Limb (tissue), 2 donors: Measurements from ENCODE around the gene SUMO4.
"Not testable (repeated sequence)": the region's sequence is repeated elsewhere in the genome, so short reads cannot be mapped to it uniquely, and the experiment has no call there.

Source experiments
- DNase-seq, 2 donors: peaks; one replicate each; pipeline ENCODE4 v3.0.0-alpha.2; 2016; ENCODE audit errors: extremely low spot score in 2 of 2

The SUMO4 gene

DNA sequence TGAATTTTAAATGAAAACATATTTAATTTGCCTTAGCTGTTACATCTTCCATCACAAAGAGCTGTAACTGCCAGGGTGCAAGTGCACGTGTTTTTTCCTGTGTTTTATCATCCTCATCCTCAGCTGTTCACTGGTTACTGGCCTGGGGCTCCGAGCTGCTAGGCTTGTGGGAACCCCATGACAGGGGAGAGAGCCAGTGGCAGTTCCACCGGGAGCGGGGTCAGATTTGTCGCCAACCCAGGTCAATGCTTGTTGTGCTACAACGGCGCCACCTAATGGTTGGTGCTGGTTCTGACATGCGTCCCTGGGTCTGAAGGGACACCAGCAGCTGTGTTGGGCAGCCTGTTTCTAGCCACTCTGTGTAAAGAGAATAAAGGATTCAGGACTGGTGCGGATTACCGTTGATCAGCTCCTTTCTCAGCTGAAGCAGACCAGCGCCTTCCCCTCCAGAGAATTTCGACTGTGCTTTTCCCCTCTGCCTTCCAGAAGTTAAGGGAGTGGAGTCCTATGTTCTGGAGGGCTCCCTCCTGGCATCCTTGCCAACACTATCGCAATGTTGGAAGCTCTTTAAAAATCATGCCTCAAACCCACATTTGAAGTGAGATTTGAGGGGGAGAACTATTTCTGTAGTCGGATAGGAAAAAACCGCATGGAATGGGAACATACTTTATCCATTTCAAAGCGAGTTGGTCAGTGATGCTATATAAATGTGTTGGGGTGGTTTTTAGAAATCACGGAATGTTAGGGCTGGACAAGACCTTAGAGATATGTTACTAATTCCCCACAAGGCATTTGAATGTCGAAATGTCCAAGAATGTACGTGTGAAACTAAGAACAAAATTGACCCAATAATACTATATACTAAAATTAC lies 32.1 kb downstream of the SUMO4 start:
- peak; percentile 84 to 90 for DNase-seq

DNA sequence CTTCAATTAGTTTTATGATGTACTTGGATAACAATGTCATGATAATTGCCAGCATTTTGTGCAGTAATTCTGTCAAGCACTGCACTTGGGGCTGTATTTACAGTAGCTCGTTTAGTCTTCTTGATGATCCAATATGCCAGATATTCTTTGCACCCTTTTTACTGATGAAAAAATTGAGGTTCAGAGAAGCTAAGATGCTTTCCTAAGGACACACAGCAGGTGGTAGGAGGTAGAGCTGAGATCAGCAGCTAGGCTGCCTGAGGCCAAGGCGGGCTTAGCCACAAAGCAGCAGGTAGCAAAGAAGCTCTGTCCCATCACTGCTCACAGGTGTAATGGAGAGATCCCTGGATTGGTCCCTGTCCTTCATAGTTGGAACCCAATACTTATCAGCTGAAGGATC lies 33.3 kb downstream of the SUMO4 start:
- DNase-seq = no peak

DNA sequence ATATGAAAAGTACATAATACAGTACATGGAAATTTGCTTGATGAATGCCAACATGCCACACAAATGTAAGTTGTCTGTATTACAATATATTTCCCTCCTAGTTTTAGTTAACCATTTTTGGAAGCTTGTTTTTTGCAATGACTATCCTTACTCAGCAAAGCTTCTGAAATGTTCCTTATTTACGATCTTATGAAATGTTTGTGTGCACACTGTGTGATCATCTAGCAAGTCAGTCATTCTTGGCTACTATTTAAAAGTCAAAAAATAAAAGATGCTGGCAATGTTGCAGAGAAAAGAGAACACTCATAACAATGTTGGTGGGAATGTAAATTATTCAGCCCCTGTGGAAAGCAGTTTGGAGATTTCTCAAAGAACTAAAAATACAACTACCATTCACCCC lies 33.8 kb downstream of the SUMO4 start:
- DNase-seq = no peak

DNA sequence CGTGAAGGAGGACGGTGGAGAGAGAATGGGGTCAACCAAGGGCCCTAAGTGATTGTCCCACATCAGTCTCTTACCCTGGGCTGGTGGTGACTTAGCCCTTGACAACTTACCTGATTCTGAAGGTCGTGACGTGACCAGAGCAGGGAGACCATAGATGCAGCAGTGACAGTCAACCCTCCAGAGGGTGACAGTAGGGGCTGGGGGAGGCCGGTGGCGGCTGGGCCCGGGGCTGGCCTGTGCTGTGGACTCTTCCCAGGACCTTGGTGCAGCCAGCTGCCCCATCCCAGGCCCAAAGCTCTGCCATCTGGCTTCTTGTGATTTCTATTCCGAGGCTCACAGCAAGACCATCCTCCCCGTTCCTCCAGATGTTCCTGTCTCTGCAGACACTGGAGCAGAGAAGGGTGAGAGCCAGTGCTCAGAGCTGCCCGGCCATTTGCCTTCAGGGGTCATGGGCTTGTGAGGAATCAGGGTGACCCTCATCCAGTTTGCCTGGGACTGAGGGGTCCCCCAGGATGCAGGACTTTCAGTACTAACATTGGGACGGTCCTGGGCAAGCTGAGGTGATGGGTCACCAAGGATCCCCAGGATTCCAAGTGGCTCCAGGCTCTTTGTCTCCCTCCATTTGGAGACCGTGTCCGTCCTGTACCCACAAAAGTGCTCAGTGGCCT lies 36.0 kb downstream of the SUMO4 start:
- no peak for DNase-seq

DNA sequence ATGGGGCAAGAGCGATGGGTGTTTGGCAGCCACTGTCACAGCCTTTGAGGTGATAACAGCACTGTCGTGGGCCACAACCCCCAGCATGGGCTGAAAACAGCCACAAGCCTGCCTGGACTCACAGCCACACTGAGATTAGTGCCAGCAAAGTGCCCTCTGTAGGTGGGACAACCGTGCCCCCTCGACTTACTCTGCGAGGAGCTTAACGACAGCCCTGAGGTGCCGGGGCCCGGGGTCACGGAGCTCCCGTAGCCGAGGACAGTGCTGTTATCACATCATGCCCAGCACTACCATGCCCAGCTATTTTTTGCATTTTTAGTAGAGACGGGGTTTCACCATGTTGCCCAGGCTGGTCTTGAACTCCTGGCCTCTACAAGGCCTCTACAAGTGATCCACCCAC lies 36.6 kb downstream of the SUMO4 start:
- no peak for DNase-seq

DNA sequence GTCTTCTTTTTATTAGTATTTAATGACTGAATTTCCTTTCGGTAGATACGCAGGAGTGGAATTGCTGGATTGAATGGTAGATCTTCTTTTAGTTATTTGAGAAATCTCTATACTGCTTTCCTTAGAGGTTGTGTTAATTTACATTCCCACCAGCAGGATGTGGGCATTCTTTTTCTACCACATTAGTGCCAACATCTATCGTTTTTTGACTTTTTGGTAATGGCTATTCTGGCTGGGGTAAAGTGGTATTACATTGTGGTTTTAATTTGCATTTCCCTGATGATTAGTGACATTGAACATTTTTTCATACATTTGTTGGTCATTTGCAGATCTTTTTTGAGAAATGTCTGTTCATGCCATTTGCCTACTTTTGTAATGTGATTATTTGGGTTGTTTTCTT lies 37.1 kb downstream of the SUMO4 start:
- no peak for DNase-seq

DNA sequence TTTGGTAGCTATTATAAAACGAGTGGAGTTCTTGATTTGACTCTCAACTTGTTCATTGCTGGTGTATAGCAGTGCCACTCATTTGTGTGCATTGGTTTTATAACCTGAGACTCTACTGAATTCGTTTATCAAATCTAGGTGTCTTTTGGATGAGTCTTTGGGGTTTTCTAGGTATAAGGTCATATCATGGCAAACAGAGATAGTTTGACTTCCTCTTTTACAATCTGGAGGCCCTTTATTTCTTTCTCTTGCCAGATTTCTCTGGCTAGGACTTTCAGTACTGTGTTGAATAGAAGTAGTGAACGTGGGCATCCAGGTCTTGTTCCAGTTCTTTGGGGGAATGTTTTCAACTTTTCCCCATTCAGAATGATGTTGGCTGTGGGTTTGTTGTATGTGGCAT lies 38.8 kb downstream of the SUMO4 start:
- no peak for DNase-seq

DNA sequence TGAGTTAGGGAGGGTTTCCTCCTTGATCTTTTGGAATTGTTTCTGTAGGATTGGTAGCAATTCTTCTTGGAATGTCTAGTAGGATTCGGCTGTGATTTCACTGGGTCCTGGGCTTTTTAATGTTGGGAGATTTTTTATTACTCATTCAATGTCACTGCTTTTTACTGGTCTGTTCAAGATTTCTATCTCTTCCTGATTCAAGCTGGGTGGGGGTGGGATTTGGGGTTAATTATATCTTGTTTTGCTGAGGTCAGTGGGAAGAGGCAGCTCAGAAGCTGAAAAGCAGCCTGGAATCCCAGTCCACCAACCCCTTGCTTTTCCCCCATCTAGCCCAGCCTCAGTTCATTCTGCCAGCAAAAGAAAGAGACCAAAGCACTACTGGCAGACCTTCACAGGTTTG lies 39.6 kb downstream of the SUMO4 start:
- DNase-seq = no peak

DNA sequence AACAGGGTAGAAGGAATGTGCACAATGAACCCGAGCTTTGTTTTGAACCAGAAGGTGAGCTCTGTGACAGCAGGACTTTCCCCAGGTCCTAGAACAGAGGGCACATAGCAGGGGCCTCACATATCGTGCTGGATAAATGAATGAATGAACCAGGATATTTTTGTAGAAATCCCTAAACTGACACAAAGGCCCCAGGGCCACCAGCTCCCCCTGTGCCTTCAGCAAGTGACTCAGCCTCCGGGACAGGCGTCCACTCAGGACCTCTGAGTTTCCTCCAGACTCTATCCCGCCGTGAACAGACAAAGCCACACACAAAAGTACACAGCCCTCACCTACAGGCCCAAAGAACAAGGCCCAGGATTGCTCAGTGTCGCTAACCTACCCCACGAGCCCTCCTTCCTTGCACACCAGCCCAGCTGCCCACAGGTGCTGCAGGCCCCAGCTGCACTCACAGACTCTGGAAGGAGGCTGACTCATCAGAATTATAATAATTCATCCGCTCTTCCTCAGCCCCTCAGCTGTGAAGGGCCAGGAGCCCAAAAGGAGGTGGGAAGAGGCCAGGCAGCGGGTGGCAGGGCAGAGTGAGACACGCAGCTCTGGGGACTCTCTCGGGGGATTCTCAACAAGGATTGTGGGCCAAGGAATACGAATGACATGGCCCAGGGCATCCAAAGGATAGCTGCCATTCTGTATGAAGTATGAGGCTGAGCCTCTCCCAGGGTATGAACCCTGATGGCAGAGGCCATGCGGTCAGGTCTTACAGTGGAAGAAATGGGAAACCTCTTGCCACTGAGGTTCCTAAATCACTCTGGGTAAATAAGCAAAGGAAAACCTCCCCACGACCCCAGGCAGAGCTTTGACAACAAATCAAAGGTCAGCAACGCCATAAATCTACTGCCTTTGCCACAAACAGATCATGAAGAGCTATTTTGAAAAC lies 40.9 kb downstream of the SUMO4 start:
- DNase-seq = no peak

DNA sequence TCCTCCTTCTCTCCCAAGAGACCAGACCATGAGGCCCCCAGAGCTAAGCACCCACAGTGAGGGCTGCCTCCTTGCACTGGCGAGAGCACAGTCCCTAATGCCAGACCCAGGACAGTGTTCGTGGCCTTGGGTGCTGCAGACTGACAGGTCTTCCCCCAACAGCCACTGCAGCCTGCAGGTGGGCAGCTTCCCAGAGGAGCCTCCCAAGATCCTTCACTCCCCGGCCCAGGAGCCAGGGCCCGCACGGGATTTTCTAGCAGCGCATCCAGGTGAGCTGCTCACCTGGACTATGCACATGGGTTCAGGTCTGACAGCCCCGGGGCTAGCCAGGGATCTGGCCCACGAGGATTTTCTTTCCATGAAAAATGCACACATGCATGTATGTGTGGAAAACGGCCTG lies 41.7 kb downstream of the SUMO4 start:
- DNase-seq = no peak

DNA sequence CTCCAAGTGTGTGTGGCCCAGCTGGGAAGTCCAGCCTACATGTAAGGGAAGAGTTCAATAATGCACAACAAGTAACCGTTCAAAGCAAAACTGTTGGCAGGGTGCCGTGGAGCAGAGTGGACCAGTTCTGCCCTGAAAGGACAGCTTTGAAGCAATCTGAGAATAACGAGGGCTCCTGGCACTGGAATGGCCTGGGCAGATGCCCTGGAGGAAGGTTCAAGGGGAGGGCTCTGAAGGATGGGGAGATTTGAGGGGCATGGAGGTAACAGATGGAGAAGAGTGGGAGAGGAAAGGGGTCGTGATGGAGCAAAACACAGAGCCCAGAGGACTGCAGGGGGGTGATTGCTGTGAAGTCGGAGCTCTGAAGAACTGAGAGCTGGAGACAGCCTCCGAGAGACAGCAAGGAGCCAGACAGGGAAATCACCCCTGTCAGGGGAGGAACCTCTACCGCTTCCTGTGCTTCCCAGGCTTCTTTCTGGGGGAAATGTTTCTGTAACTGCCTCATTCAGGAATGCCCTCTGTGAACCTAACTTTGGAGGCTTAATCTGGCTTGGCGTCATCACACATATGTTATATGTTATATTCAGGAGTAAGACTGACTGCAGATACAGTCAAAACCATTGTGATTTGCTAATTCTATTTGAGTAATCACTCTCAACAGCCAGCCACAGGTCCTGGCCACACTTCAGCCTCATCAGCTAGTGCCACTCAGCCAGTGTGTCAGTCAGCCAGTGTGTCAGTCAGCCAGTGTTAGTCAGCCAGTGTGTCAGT lies 43.5 kb downstream of the SUMO4 start:
- peak in 1 of 2 donors; percentile 9 for DNase-seq

DNA sequence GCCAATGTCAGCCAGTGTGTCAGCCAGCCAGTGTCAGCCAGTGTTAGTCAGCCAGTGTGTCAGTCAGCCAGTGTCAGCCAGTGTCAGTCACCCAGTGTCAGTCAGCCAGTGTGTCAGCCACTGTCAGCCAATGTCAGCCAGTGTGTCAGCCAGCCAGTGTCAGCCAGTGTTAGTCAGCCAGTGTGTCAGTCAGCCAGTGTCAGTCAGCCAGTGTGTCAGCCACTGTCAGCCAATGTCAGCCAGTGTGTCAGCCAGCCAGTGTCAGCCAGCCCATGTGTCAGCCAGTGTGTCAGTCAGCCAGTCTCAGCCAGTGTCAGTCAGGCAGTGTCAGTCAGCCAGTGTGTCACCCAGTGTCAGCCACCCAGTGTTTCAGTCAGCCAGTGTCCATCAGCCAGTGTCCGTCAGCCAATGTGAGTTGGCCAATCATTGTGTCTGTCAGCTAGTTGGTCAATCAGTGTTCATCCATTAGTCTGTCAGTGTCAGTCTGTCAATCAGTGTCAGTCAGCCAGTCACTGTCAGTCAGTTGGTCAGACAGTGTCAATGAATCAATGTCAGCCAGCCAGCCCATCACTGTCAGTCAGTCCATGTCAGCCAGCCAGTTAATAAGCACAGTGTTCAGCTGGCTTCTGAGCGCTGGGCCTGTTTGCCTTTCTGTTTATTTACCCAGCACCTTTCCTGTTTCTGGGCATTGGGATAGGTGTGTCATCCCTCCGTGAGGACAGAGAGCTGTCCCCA lies 44.5 kb downstream of the SUMO4 start:
- not testable (repeated sequence) for DNase-seq

DNA sequence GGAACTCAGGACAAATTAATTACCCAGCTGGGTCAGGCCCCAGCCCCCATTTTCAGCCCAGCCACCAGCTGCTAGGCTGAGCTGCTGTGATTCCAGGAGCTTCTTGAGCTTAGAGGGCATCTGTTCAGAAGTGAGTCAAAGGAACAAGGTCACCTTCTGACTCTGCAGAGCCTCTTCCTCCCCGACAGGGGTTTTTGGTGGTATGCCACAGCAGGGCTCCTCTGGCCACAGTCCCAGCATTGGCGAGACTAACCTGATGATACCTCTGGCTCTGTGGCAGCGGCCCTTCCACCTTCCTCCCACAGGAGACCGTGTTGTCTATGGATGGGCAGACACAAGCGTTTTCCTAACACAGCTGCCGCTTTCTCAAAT lies 45.0 kb downstream of the SUMO4 start:
- DNase-seq = no peak

DNA sequence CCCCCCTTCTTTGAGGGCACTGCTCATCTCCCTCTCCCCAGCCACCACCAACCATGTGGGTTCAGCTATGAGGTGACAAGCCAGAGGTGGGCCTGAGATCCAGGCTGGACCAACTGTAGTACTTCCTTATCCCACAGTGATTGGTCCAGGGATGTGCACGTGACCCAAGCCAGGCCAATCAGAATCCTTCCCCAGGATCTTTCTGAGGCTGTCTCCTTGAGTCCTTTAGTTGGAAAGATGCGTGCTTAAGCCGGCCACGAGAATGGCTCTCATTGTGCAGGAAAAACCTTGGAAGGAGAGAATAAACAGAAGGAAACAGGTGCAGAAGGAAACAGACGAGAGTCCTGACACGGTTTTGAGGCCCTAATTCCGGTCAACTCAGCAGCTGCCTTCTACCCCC lies 45.5 kb downstream of the SUMO4 start:
- DNase-seq = no peak

DNA sequence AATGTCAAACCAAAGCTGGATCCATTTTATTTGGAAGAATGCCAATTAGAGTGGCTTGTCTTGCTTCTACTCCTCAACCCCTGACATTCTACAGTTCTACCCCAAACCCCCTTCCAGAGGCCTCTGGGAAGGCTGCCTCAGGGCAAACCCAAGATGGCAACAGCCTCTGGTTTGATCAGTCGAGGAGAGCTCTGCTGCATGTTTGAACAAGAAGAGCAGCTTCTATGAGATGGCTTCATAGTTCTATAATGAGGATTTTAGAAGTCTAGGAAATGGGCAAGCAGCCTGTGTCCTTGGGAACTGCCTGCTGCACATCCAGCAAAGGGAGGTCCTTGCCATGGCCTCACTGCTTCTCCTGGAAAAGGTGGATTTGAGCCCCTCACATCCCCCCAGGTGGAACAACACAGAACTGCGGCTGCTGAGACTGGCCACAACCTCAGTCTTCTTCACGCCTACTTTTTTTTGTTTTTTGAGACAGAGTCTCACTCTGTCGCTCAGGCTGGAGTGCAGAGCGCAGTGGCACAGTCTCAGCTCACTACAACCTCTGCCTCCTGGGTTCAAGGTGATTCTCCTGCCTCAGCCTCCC lies 46.8 kb downstream of the SUMO4 start:
- no peak for DNase-seq

DNA sequence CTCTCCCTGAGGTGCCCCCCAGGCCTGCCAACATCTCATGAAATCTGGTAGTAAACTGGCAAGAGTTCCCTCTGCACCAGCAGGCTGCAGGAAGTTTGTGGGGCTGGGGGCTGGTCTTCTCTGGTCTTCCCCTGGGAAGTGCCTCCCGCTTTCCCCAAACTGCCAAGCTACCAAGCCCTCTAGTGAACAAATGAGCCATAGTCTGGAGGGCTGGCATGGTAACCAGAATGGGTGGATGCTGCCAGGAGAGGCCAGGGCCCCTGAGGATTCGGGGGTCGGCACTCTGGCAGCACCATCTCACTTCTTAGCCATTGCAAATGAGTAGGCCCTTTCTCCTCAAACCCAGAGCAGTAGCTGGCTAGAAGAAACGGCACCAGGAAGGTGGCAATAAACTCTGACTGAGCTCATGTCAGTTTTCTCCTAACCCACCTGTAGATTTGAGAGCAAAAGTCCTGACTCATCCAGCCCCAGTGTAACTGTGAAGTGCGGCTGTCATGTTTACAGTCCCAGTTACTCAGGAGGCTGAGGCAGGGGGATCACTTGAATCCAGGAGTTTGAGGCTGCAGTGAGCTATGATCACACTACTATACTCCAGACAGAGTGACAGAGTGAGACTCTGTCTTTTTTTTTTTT lies 48.9 kb downstream of the SUMO4 start:
- DNase-seq = no peak

DNA sequence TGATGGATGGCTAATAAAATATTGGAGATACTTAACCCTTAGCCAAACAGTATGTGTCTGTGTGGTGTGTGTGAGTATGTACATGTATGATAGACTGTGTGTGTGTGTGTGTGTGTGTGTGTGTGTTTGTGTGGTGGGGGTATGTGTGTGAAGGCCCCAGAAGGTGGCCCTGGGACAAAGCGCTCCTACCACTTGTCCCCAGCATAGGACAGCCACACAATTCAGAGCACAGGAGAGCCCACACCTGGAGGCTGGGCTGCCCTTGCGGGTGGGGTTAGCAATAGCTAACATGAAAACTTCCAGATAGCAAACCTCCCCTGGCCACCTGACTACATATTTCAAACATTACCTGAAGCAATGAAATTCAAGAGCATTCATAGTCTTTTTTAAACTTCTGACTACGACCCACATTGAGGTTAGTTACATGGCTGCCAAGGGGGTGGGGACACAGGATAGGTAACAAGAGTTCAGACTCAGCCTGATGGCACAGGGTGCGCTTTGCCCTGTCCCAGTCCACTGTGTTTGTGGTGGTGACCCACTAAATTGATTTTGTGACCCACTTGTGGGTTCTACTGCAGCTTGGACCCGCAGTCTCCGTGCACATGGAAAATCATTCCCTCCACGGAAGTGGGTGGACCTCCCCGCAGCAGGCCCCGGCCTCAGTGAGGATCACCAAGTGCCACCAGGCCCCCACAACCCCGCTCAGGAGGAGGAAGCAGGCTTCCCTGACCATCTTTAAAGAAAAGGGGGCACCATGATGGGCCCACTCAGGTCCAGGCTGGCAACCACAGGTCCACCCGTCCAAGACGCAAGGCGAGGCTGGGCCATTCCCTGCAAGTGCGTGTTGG lies 50.0 kb downstream of the SUMO4 start:
- no peak for DNase-seq
